Mucosa of descending colon (tissue), 3 donors: ENCODE results near the gene ABL1. TPM values are rescaled to one million over a fixed set of nuclear protein-coding genes. Genes with fewer than 3 reads are reported as not detected.

Experiments
- ATAC-seq: fragments of 200-7000 bp; cut with Tn5 transposase; one replicate; pipeline ENCODE4 v1.9.1; 2020; ENCODE audit warnings: mild to moderate bottlenecking, moderate library complexity
- DNase-seq, 3 donors: peaks; one replicate each; pipeline ENCODE4 v3.0.0-alpha.2; 2020
- H3K36me3 ChIP-seq: fragments of 200-600 bp; one replicate; pipeline ENCODE4 v1.8.0; 2021; ENCODE audit warnings: low read depth, mild to moderate bottlenecking
- H3K4me1 ChIP-seq: fragments of 200-600 bp; one replicate; pipeline ENCODE4 v1.8.0; 2021; ENCODE audit warnings: low read depth, mild to moderate bottlenecking
- H3K4me3 ChIP-seq: fragments of 200-600 bp; one replicate; pipeline ENCODE4 v1.8.0; 2021; ENCODE audit warnings: mild to moderate bottlenecking
- H3K9me3 ChIP-seq: fragments of 200-600 bp; one replicate; pipeline ENCODE4 v1.8.0; 2021; ENCODE audit warnings: mild to moderate bottlenecking
- CTCF ChIP-seq: fragments of 200-600 bp; IDR thresholded peaks from one replicate; pipeline ENCODE4 v1.8.0; 2022; ENCODE audit warnings: antibody characterized with exemption, mild to moderate bottlenecking
- intact Hi-C, 2 donors: fragments of 100-400 bp; cut with DNase I in 1 of 2; cut with micrococcal nuclease in 1 of 2; formaldehyde crosslinking; loops; one replicate each; pipeline versions ENCODE4 v1.11.0 to v1.11.1; 2022; cut with DNase I, micrococcal nuclease
- long read RNA-seq, 2 donors: library from polyadenylated mRNA; unstranded; transcript quantifications; one replicate each; pipeline ENCODE4 v2.0.0, GENCODE V29; 2019 to 2021
- total RNA-seq, 3 donors: library from RNA; stranded (reverse); fragmentation: NEBNext Ultra II Directional in 2 of 3; extraction: Animal tissue kit (Norgen Biotek cat#: 25700) in 2 of 3; gene quantifications; one replicate each; pipeline versions ENCODE4 v1.2.1 to v1.2.4, GENCODE V29; 2021 to 2023
- donor health status: DM: no; HTN: no; CAD: no; lungs with moderate emphysema.
- donor health status: DM: no; HTN: no; CAD: no.
- donor health status: DM: no; HTN: yes; CAD: no.

ABL1 gene
- total RNA-seq, result 100 to 1,000 TPM in 1 of 3 donors, 10 to 100 TPM in 2; 86.6 to 147 (median 91.4) TPM
- long read RNA-seq, donor 1, full-length matches to known transcripts, result 8 of 102 reads
- long read RNA-seq, donor 1, partial matches to known transcripts, result 80 of 102 reads
- long read RNA-seq, donor 1, other reads (novel, unspliced or antisense), result 14 of 102 reads
- long read RNA-seq, donor 2, partial matches to known transcripts, result 2 of 3 reads
- long read RNA-seq, donor 2, other reads (novel, unspliced or antisense), result 1 of 3 reads

- peak; percentile 85 for ATAC-seq
- no peaks in the 10 kb centered on the region for H3K36me3 ChIP-seq
These were observed at the start of gene ABL1 for GRCh38 chr9:130834371-130835336. Gene ABL1 (plus strand): TSS chr9:130835254. CDS start chr9:130835447, 193 bp downstream.

GRCh38 chr9:130785940-130786508 is 49.0 kb upstream of the ABL1 start:
- no peak for ATAC-seq
- DNase-seq, result no peak
- Histone ChIP-seq H3K9me3 (peaks cover 11% of the 10 kb centered on the region), H3K4me1 (no peaks in the 10 kb centered on the region), H3K4me3 (no peak overlapping the region), H3K36me3 (no peaks in the 10 kb centered on the region)
- intact Hi-C loops, result no loop called here
- TF ChIP-seq CTCF, result no peak

More at GRCh38 chr9:130834371-130835336, at the start of gene ABL1:
- intact Hi-C loops, result no loop called here
- Histone ChIP-seq H3K4me3 (peak within 1 kb of the TSS; percentile 29), H3K9me3 (no peaks in the 10 kb centered on the region), H3K4me1 (peaks cover 34% of the 10 kb centered on the region)
- no peak for TF ChIP-seq CTCF
- peak; percentile 76 to 86 (median 85) for DNase-seq

GRCh38 chr9:130786526-130786925 is 48.5 kb upstream of the ABL1 start:
- H3K4me3 ChIP-seq, result no peak overlapping the region
- H3K36me3 ChIP-seq, result no peaks in the 10 kb centered on the region
- ATAC-seq, result no peak
- intact Hi-C loops, result no loop called here
- H3K9me3 ChIP-seq, result peaks cover 11% of the 10 kb centered on the region
- no peak for TF ChIP-seq CTCF
- H3K4me1 ChIP-seq, result no peaks in the 10 kb centered on the region
- DNase-seq, result no peak

- Histone ChIP-seq H3K9me3 (peaks cover 11% of the 10 kb centered on the region), H3K4me1 (no peaks in the 10 kb centered on the region), H3K4me3 (no peak overlapping the region), H3K36me3 (no peaks in the 10 kb centered on the region)
- ATAC-seq (no peak), DNase-seq (no peak)
- intact Hi-C loops, result no loop called here
- TF ChIP-seq CTCF, result no peak
These were observed 45.0 kb upstream of the ABL1 start for GRCh38 chr9:130789747-130790672.

- Histone ChIP-seq H3K9me3 (peaks cover 11% of the 10 kb centered on the region), H3K4me3 (no peak overlapping the region), H3K4me1 (no peaks in the 10 kb centered on the region), H3K36me3 (no peaks in the 10 kb centered on the region)
- DNase-seq, result no peak
- ATAC-seq, result no peak
- TF ChIP-seq CTCF, result no peak
- intact Hi-C loops, result no loop called here
These were observed 43.7 kb upstream of the ABL1 start for GRCh38 chr9:130791303-130791894.
